ENCODE results near the gene GPANK1.

DNA sequence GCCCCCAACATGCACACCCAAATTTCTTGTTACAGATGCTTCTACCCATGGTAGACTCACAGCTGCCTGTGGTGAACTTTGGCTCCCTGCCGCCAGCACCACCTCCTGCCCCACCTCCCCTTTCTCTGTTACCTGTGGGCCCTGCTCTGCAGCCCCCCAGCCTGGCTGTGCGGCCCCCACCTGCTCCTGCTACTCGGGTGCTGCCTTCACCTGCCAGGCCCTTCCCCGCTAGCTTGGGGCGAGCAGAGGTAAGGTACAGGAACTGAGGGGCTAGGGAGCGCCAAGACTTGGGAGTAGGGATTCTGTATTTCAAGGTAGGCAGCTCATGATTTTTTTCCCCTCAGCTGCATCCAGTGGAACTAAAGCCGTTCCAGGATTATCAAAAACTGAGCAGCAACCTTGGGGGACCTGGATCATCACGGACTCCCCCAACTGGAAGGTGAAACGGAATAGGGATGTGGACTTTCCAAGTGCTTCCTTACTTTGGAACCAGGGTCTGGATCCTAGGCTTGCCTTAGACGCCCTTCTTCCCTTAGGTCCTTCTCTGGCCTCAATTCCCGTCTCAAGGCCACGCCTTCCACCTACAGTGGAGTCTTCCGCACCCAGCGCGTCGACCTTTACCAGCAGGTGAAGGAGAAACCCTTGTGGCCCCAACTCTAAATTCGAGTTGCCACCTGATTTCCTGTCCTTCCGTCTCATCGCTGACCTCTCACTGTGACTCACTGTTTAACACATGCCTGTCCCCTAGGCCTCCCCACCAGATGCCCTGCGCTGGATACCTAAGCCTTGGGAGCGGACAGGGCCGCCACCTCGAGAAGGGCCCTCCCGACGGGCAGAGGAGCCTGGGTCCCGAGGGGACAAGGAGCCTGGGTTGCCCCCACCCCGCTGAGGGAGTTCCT lies 27.9 kb downstream of the GPANK1 start:
- TF ChIP-seq, protein P1, sequence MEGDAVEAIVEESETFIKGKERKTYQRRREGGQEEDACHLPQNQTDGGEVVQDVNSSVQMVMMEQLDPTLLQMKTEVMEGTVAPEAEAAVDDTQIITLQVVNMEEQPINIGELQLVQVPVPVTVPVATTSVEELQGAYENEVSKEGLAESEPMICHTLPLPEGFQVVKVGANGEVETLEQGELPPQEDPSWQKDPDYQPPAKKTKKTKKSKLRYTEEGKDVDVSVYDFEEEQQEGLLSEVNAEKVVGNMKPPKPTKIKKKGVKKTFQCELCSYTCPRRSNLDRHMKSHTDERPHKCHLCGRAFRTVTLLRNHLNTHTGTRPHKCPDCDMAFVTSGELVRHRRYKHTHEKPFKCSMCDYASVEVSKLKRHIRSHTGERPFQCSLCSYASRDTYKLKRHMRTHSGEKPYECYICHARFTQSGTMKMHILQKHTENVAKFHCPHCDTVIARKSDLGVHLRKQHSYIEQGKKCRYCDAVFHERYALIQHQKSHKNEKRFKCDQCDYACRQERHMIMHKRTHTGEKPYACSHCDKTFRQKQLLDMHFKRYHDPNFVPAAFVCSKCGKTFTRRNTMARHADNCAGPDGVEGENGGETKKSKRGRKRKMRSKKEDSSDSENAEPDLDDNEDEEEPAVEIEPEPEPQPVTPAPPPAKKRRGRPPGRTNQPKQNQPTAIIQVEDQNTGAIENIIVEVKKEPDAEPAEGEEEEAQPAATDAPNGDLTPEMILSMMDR (IDR thresholded peaks at IDR 0.05): no peak
- TF ChIP-seq EP300 (IDR thresholded peaks at IDR 0.05): no peak

Data from ovary (tissue), 3 donors.